Neural progenitor cell (in vitro differentiated cells): ENCODE measurements around the gene CNNM2. TPM values are rescaled to one million over a fixed set of nuclear protein-coding genes. Genes with fewer than 3 reads are reported as not detected.

Experiments
- DNase-seq: peaks from one replicate; pipeline ENCODE4 v3.0.0-alpha.2; 2016; ENCODE audit warnings: low spot score
- H2AFZ ChIP-seq: fragments of 200-600 bp; sonication (generic); replicated peaks from 2 replicates; pipeline ENCODE4 v1.6.1; 2016; ENCODE audit warnings: antibody characterized with exemption
- H3F3A ChIP-seq: fragments of 200-600 bp; sonication (generic); 2 replicates; pipeline ENCODE4 v1.6.1; 2016; ENCODE audit warnings: antibody characterized with exemption, low read depth
- H3K27ac ChIP-seq: fragments of 200-600 bp; sonication (generic); 2 replicates; pipeline ENCODE4 v1.5.1; 2016; ENCODE audit warnings: mild to moderate bottlenecking
- H3K27me3 ChIP-seq: fragments of 200-600 bp; sonication (generic); 2 replicates; pipeline ENCODE4 v1.6.1; 2016; ENCODE audit warnings: mild to moderate bottlenecking, moderate library complexity
- H3K36me3 ChIP-seq: fragments of 200-600 bp; sonication (generic); 2 replicates; pipeline ENCODE4 v1.5.1; 2016
- H3K4me1 ChIP-seq: fragments of 200-600 bp; sonication (generic); 2 replicates; pipeline ENCODE4 v1.6.1; 2016; ENCODE audit warnings: mixed run types
- H3K4me2 ChIP-seq: fragments of 200-600 bp; sonication (generic); 2 replicates; pipeline ENCODE4 v1.6.1; 2016
- H3K4me3 ChIP-seq: fragments of 200-600 bp; sonication (generic); 2 replicates; pipeline ENCODE4 v1.5.1; 2016
- H3K79me2 ChIP-seq: fragments of 200-600 bp; sonication (generic); 2 replicates; pipeline ENCODE4 v1.6.1; 2016; ENCODE audit warnings: low read depth
- H3K9ac ChIP-seq: fragments of 200-600 bp; sonication (generic); 2 replicates; pipeline ENCODE4 v1.6.1; 2016
- H3K9me3 ChIP-seq: fragments of 200-600 bp; sonication (generic); 2 replicates; pipeline ENCODE4 v1.5.1; 2016; ENCODE audit warnings: low read depth
- H4K20me1 ChIP-seq: fragments of 200-600 bp; sonication (generic); 2 replicates; pipeline ENCODE4 v1.6.1; 2016; ENCODE audit warnings: low read depth
- H3K27ac Mint-ChIP-seq: 3 replicates; pipeline ENCODE4 v1.8.0; 2021; ENCODE audit warnings: mixed read lengths
- H3K27me3 Mint-ChIP-seq: 2 replicates; pipeline ENCODE4 v1.8.0; 2022; ENCODE audit warnings: low read depth, mild to moderate bottlenecking, inconsistent platforms, moderate library complexity, mixed read lengths; ENCODE audit not compliant: insufficient read depth
- H3K36me3 Mint-ChIP-seq: 3 replicates; pipeline ENCODE4 v1.8.0; 2021; ENCODE audit warnings: mixed read lengths
- H3K4me1 Mint-ChIP-seq: 3 replicates; pipeline ENCODE4 v1.8.0; 2021; ENCODE audit warnings: mixed read lengths
- H3K4me3 Mint-ChIP-seq: 3 replicates; pipeline ENCODE4 v1.8.0; 2021; ENCODE audit warnings: mild to moderate bottlenecking, moderate library complexity, mixed read lengths
- H3K9me3 Mint-ChIP-seq: 3 replicates; pipeline ENCODE4 v1.8.0; 2020; ENCODE audit warnings: mixed read lengths
- EZH2 ChIP-seq: fragments of 200-600 bp; sonication (generic); IDR thresholded peaks from 2 replicates; pipeline ENCODE4 v1.6.1; 2017; ENCODE audit warnings: antibody characterized with exemption, mild to moderate bottlenecking, moderate library complexity
- EZH2phosphoT487 ChIP-seq: fragments of 200-600 bp; sonication (generic); IDR thresholded peaks from 2 replicates; pipeline ENCODE4 v1.6.1; 2017; ENCODE audit warnings: antibody characterized with exemption
- total RNA-seq: library from RNA; depleted of rRNA; stranded (reverse); fragments of >200 nt; gene quantifications from 2 replicates; pipeline ENCODE4 v1.2.3, GENCODE V29; 2015; ENCODE audit warnings: low replicate concordance
- TF ChIP-seq, protein P1 (sequence below): fragments of 200-600 bp; sonication (generic); IDR thresholded peaks from 2 replicates; pipeline ENCODE4 v1.5.1; 2017; ENCODE audit warnings: antibody characterized with exemption, mild to moderate bottlenecking

Gene CNNM2
- total RNA-seq, 1 donor from 2014 or later = 11.4 TPM

- H3K36me3 ChIP-seq = no peaks in the 10 kb centered on the region
- H2AFZ ChIP-seq = no peak overlapping the region
- H3K4me1 ChIP-seq = peaks cover 14% of the 10 kb centered on the region
- no peaks in the 10 kb centered on the region for H3K27me3 ChIP-seq
- no peaks in the 10 kb centered on the region for H4K20me1 ChIP-seq
- H3K79me2 ChIP-seq = no peaks in the 10 kb centered on the region
- TF ChIP-seq, protein P1, sequence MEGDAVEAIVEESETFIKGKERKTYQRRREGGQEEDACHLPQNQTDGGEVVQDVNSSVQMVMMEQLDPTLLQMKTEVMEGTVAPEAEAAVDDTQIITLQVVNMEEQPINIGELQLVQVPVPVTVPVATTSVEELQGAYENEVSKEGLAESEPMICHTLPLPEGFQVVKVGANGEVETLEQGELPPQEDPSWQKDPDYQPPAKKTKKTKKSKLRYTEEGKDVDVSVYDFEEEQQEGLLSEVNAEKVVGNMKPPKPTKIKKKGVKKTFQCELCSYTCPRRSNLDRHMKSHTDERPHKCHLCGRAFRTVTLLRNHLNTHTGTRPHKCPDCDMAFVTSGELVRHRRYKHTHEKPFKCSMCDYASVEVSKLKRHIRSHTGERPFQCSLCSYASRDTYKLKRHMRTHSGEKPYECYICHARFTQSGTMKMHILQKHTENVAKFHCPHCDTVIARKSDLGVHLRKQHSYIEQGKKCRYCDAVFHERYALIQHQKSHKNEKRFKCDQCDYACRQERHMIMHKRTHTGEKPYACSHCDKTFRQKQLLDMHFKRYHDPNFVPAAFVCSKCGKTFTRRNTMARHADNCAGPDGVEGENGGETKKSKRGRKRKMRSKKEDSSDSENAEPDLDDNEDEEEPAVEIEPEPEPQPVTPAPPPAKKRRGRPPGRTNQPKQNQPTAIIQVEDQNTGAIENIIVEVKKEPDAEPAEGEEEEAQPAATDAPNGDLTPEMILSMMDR = no peak
- TF ChIP-seq EZH2phosphoT487 (no peak), EZH2 (no peak)
- no peak overlapping the region for H3K27ac ChIP-seq
- no peak overlapping the region for H3K4me2 ChIP-seq
- H3K9me3 ChIP-seq = no peaks in the 10 kb centered on the region
- H3K36me3 Mint-ChIP-seq = no peaks in the 10 kb centered on the region
- no peak overlapping the region for H3K4me3 Mint-ChIP-seq
- H3K4me3 ChIP-seq = no peak overlapping the region
- no peaks in the 10 kb centered on the region for H3F3A ChIP-seq
- H3K9me3 Mint-ChIP-seq = no peaks in the 10 kb centered on the region
- no peak overlapping the region for H3K27ac Mint-ChIP-seq
- peaks cover 22% of the 10 kb centered on the region for H3K4me1 Mint-ChIP-seq
- no peak for DNase-seq
- no peak overlapping the region for H3K9ac ChIP-seq
- H3K27me3 Mint-ChIP-seq = no peaks in the 10 kb centered on the region
These were observed 129.3 kb downstream of the CNNM2 start for GRCh38 chr10:103047381-103047780.

DNA sequence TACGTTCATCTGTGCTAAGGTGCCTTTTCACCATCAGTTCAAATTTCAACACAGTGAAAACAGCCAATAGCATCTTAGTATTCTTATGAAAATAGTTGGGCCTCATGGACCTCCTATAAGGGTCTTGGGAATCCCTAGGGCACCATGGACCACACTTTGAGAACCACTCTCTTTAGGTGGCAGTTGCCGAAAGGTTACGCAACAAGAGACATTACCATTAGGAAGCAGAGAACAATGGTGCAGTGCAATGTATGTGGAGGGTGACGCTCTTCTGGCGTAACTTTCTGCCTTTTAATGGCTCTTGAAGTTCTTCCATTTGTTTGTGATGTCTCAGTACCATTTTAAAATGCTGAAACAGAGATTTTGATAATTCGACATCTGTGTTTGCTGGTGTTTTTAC is 131.1 kb downstream of the CNNM2 start:
- Histone ChIP-seq H4K20me1 (peaks cover 6% of the 10 kb centered on the region), H3K79me2 (no peaks in the 10 kb centered on the region), H3K4me1 (peaks cover 15% of the 10 kb centered on the region), H3K4me3 (no peak overlapping the region), H3K9ac (no peak overlapping the region), H3K36me3 (no peaks in the 10 kb centered on the region), H3K4me2 (no peak overlapping the region), H2AFZ (no peak overlapping the region), H3K27me3 (no peaks in the 10 kb centered on the region), H3K27ac (no peak overlapping the region), H3F3A (peaks cover 3% of the 10 kb centered on the region), H3K9me3 (no peaks in the 10 kb centered on the region)
- no peak overlapping the region for H3K27ac Mint-ChIP-seq
- no peak for DNase-seq
- no peaks in the 10 kb centered on the region for H3K36me3 Mint-ChIP-seq
- H3K27me3 Mint-ChIP-seq = no peaks in the 10 kb centered on the region
- H3K4me3 Mint-ChIP-seq = no peak overlapping the region
- H3K4me1 Mint-ChIP-seq = peaks cover 25% of the 10 kb centered on the region
- H3K9me3 Mint-ChIP-seq = no peaks in the 10 kb centered on the region
- TF ChIP-seq, protein P1 = no peak
- TF ChIP-seq EZH2phosphoT487 = no peak
- no peak for TF ChIP-seq EZH2

- Mint-ChIP-seq H3K9me3 (no peaks in the 10 kb centered on the region), H3K27ac (peak overlapping the region; percentile 67), H3K27me3 (no peaks in the 10 kb centered on the region), H3K4me1 (peaks cover 19% of the 10 kb centered on the region), H3K36me3 (no peaks in the 10 kb centered on the region), H3K4me3 (peak overlapping the region; percentile 71)
- Histone ChIP-seq H3K27me3 (no peaks in the 10 kb centered on the region), H4K20me1 (peaks cover 6% of the 10 kb centered on the region), H3K9me3 (no peaks in the 10 kb centered on the region), H3K4me1 (peaks cover 4% of the 10 kb centered on the region), H3K9ac (no peak overlapping the region), H3F3A (peaks cover 4% of the 10 kb centered on the region), H3K36me3 (no peaks in the 10 kb centered on the region), H3K79me2 (no peaks in the 10 kb centered on the region), H2AFZ (no peak overlapping the region), H3K27ac (no peak overlapping the region), H3K4me3 (no peak overlapping the region), H3K4me2 (peak overlapping the region; percentile 35)
- TF ChIP-seq, protein P1 = peak; percentile 46
- TF ChIP-seq EZH2phosphoT487 (no peak), EZH2 (no peak)
- peak; percentile 78 for DNase-seq
These were observed 135.8 kb downstream of the CNNM2 start for GRCh38 chr10:103053659-103054581.
